ENCODE measurements around the gene HLCS. TPM values are rescaled to one million over a fixed set of nuclear protein-coding genes. Genes with fewer than 3 reads are reported as not detected.

Gene HLCS
- total RNA-seq, 1 donor: 44.3 TPM

DNA sequence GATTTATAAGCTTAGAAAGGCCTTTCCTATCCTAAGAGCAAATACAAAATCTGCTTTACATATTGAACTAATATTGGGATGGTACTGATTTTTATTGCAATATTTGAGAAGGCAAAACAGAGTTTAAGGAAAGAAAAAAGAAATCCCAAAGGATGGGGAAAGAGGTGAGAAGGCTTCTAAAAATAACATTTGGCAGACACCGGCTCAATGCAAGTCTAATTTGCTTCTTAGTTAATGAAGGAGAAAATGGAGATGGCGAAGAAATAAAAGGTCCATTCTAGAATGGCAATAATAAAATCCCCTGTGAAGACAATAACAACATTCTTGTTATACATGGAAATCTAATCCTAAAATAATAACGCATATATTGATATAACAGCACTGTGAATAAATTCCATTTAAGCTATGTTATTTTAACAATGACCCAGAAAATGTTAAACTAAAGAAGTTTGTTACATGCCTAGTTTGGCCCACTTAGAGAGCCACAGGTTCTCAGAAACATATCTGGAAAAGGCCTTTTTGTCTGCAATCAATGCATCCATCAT, 117.7 kb downstream of the HLCS start:
- no peak for TF ChIP-seq CTCF (IDR thresholded peaks at IDR 0.05; ENCODE audit: insufficient read depth, low read length)
- no peak overlapping the region for H3K4me3 ChIP-seq (ENCODE audit: low read depth, low read length)
- DNase-seq (ENCODE audit: low read depth): no peak

GRCh38 chr21:36847189-36847588, 119.3 kb downstream of the HLCS start:
- DNase-seq (ENCODE audit: low read depth): peak; percentile 73
- H3K4me3 ChIP-seq (ENCODE audit: low read depth, low read length): no peak overlapping the region
- TF ChIP-seq CTCF (IDR thresholded peaks at IDR 0.05; ENCODE audit: insufficient read depth, low read length): no peak

DNA sequence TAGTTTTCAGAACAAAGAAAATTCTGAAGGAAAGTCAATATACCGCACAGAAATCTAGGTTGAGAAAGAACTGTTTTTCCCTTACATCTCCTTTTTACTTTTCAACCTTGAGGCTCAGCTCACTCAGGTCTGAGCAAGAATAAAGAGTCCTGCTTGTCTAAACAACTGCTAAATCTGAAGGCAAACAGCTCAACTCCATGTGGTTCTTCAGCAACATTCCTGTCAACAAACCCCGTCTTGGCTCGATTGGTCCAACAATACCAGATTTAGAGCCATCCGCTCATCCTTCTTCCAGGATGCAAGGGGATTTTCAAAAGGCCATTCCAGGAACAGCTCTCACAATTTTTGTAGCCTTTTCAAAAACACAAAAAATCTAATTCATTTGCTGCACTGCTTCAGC, 119.8 kb downstream of the HLCS start:
- TF ChIP-seq CTCF (IDR thresholded peaks at IDR 0.05; ENCODE audit: insufficient read depth, low read length): no peak
- H3K4me3 ChIP-seq (ENCODE audit: low read depth, low read length): no peak overlapping the region
- DNase-seq (ENCODE audit: low read depth): no peak

- DNase-seq (ENCODE audit: low read depth): no peak
- no peak overlapping the region for H3K4me3 ChIP-seq (ENCODE audit: low read depth, low read length)
- no peak for TF ChIP-seq CTCF (IDR thresholded peaks at IDR 0.05; ENCODE audit: insufficient read depth, low read length)
Observed at GRCh38 chr21:36845790-36846189, 120.7 kb downstream of the HLCS start.

GRCh38 chr21:36845070-36845469, 121.4 kb downstream of the HLCS start:
- DNase-seq (ENCODE audit: low read depth): no peak
- TF ChIP-seq CTCF (IDR thresholded peaks at IDR 0.05; ENCODE audit: insufficient read depth, low read length): no peak
- no peak overlapping the region for H3K4me3 ChIP-seq (ENCODE audit: low read depth, low read length)

GRCh38 chr21:36841866-36842265, 124.6 kb downstream of the HLCS start:
- no peak for DNase-seq (ENCODE audit: low read depth)
- TF ChIP-seq CTCF (IDR thresholded peaks at IDR 0.05; ENCODE audit: insufficient read depth, low read length): no peak
- no peak overlapping the region for H3K4me3 ChIP-seq (ENCODE audit: low read depth, low read length)

DNA sequence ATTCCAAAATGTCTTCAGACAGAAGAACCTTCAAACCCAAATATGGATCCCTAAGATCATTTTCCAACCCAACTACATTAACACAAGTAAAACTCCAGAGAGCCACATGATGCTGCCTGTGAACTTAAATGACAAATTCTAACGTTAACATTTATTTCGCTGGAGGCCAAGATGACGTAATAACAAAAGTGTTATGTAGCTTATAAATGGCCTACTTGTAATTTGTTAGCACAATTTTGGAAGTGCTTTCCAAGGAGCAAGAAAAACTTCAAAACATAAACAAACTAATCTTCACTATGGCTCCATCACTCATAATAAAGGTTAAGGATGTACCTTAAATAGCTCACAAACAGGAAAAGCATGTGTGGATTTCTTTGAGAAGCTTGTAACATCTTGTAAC, 126.7 kb downstream of the HLCS start:
- no peak overlapping the region for H3K4me3 ChIP-seq (ENCODE audit: low read depth, low read length)
- TF ChIP-seq CTCF (IDR thresholded peaks at IDR 0.05; ENCODE audit: insufficient read depth, low read length): no peak
- no peak for DNase-seq (ENCODE audit: low read depth)
